Tibial nerve (tissue), 4 donors: Measurements from ENCODE around the gene TAGLN3. TPM values are rescaled to one million over a fixed set of nuclear protein-coding genes. Genes with fewer than 3 reads are reported as not detected.

Experiments used
- DNase-seq, 2 donors: peaks; one replicate each; pipeline ENCODE4 v3.0.0-alpha.2; 2019; ENCODE audit warnings: low spot score in 2 of 2
- H3K27ac ChIP-seq, 4 donors: fragments of 200-600 bp; sonication (generic) in 3 of 4; one replicate each; pipeline ENCODE4 v1.5.1; 2017 to 2019; ENCODE audit warnings: mild to moderate bottlenecking in 1 of 4
- H3K27me3 ChIP-seq, 2 donors: fragments of 200-600 bp; sonication (generic) in 1 of 2; one replicate each; pipeline versions ENCODE4 v1.5.1 to v1.6.0; 2017 to 2019
- H3K36me3 ChIP-seq, 3 donors: fragments of 200-600 bp; sonication (generic); one replicate each; pipeline ENCODE4 v1.5.1; 2018 to 2019
- H3K4me1 ChIP-seq, 4 donors: fragments of 200-600 bp; sonication (generic) in 3 of 4; one replicate each; pipeline ENCODE4 v1.5.1; 2017 to 2019
- H3K4me3 ChIP-seq, 4 donors: fragments of 200-600 bp; sonication (generic) in 3 of 4; one replicate each; pipeline ENCODE4 v1.5.1; 2017 to 2019; ENCODE audit warnings: mild to moderate bottlenecking in 1 of 4, moderate library complexity in 1 of 4
- H3K9me3 ChIP-seq, 4 donors: fragments of 200-600 bp; sonication (generic) in 3 of 4; one replicate each; pipeline ENCODE4 v1.5.1; 2017 to 2019
- EP300 ChIP-seq, 2 donors: sonication (generic); formaldehyde crosslinking; IDR thresholded peaks; one replicate each; pipeline ENCODE4 v1.6.1; 2017; ENCODE audit warnings: antibody characterized with exemption in 2 of 2, mild to moderate bottlenecking in 1 of 2
- POLR2A ChIP-seq, 2 donors: fragments of 450-650 bp; IDR thresholded peaks; one replicate each; pipeline ENCODE4 v1.6.1; 2017; ENCODE audit warnings: antibody characterized with exemption in 2 of 2, mild to moderate bottlenecking in 2 of 2, moderate library complexity in 2 of 2
- WGBS, 2 donors: methylation state at CpG; one replicate each; pipeline ENCODE4 v1.1.5; 2018; 5-methylcytosine and 5-hydroxymethylcytosine counted together
- total RNA-seq, 4 donors: library from RNA; depleted of rRNA; stranded (reverse); fragments of >200 nt; gene quantifications; one replicate each; pipeline ENCODE4 v1.1.0, GENCODE V29; 2016
- TF ChIP-seq, protein P1 (sequence below), 5 experiments: fragments of 200-600 bp in 3 of 5; fragments of 450-650 bp in 2 of 5; sonication (generic) in 3 of 5; IDR thresholded peaks; one replicate each; pipeline ENCODE4 v1.5.1; 2016 to 2019; ENCODE audit warnings: antibody characterized with exemption in 5 of 5, mild to moderate bottlenecking in 3 of 5, moderate library complexity in 2 of 5

TAGLN3 gene
- total RNA-seq, 4 donors from 2014 or later: 3.1 TPM; not detected in 3

GRCh38 chr3:112038863-112039262 is 40.1 kb downstream of the TAGLN3 start:
- H3K4me3 ChIP-seq: no peak overlapping the region
- H3K27ac ChIP-seq: no peak overlapping the region
- TF ChIP-seq EP300 (IDR thresholded peaks at IDR 0.05) (no peak), POLR2A (IDR thresholded peaks at IDR 0.05) (no peak)
- TF ChIP-seq, protein P1, sequence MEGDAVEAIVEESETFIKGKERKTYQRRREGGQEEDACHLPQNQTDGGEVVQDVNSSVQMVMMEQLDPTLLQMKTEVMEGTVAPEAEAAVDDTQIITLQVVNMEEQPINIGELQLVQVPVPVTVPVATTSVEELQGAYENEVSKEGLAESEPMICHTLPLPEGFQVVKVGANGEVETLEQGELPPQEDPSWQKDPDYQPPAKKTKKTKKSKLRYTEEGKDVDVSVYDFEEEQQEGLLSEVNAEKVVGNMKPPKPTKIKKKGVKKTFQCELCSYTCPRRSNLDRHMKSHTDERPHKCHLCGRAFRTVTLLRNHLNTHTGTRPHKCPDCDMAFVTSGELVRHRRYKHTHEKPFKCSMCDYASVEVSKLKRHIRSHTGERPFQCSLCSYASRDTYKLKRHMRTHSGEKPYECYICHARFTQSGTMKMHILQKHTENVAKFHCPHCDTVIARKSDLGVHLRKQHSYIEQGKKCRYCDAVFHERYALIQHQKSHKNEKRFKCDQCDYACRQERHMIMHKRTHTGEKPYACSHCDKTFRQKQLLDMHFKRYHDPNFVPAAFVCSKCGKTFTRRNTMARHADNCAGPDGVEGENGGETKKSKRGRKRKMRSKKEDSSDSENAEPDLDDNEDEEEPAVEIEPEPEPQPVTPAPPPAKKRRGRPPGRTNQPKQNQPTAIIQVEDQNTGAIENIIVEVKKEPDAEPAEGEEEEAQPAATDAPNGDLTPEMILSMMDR (IDR thresholded peaks at IDR 0.05): no peak
- no peak for DNase-seq
- no peaks in the 10 kb centered on the region for H3K9me3 ChIP-seq
- peaks cover 0 to 6% (median 0%) of the 10 kb centered on the region in 4 donors for H3K4me1 ChIP-seq
- 63 to 73% methylated on average over 3 of the region's 3 CpGs for WGBS, 2 donors
- no peaks in the 10 kb centered on the region for H3K27me3 ChIP-seq
- no peaks in the 10 kb centered on the region for H3K36me3 ChIP-seq

DNA sequence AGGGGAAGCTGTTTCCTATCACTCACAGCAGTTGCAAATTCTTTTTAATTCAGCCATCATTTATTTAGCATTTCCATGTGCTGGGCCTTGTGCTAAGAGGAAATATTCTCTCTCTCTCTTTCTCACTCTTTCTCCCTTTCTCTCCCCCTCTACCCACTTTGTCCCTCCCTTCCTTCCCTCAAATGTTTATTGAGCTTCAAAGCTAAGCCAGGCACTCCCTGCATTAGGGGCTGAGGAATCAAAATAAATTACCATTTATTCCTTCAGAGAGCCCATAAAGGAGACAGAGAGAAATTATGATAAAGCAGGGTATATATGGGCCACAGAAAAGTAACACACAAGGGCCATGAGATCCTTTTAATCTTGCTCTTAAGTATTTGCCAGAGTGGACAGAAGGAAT is 42.6 kb downstream of the TAGLN3 start:
- H3K27me3 ChIP-seq: no peaks in the 10 kb centered on the region
- H3K4me3 ChIP-seq: no peak overlapping the region
- no peaks in the 10 kb centered on the region for H3K9me3 ChIP-seq
- TF ChIP-seq EP300 (IDR thresholded peaks at IDR 0.05): no peak
- TF ChIP-seq POLR2A (IDR thresholded peaks at IDR 0.05): no peak
- TF ChIP-seq, protein P1 (IDR thresholded peaks at IDR 0.05): no peak
- no peak overlapping the region for H3K27ac ChIP-seq
- H3K36me3 ChIP-seq: no peaks in the 10 kb centered on the region
- peaks cover 0 to 7% (median 0%) of the 10 kb centered on the region in 4 donors for H3K4me1 ChIP-seq
- DNase-seq: no peak

- no peak overlapping the region for H3K27ac ChIP-seq
- H3K4me1 ChIP-seq: peaks cover 0 to 7% (median 0%) of the 10 kb centered on the region in 4 donors
- no peak for DNase-seq
- H3K4me3 ChIP-seq: no peak overlapping the region
- H3K36me3 ChIP-seq: no peaks in the 10 kb centered on the region
- TF ChIP-seq EP300 (IDR thresholded peaks at IDR 0.05): no peak
- TF ChIP-seq, protein P1 (IDR thresholded peaks at IDR 0.05): no peak
- TF ChIP-seq POLR2A (IDR thresholded peaks at IDR 0.05): no peak
- H3K27me3 ChIP-seq: no peaks in the 10 kb centered on the region
- WGBS, 2 donors: 44 to 48% methylated on average over 6 of the region's 6 CpGs
- H3K9me3 ChIP-seq: no peaks in the 10 kb centered on the region
Measured at GRCh38 chr3:112042842-112043280, 44.1 kb downstream of the TAGLN3 start.

GRCh38 chr3:112043621-112044201 is 45.0 kb downstream of the TAGLN3 start:
- WGBS, 2 donors: 8 to 10% methylated on average over 7 of the region's 7 CpGs

DNA sequence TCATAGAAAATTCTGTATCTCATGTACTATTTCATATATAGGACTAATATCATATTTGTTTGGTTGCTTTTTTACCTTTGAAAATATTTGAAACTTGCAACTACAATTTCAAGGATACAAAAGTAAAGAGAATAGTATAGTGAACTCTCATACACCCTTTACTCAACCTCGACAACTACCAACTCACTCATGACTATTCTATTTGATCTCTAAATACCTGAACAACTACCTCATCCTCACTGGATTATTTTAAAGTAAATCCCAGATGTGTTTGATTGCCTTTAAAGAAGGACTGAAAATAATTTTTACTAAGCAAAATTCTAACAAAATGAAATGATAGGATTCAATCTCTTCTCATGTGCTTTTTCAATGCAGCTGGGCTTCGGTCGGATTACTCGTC is 47.9 kb downstream of the TAGLN3 start:
- Histone ChIP-seq H3K4me3 (no peak overlapping the region), H3K27me3 (no peaks in the 10 kb centered on the region), H3K4me1 (peaks cover 0 to 7% (median 0%) of the 10 kb centered on the region in 4 donors), H3K36me3 (no peaks in the 10 kb centered on the region), H3K9me3 (no peaks in the 10 kb centered on the region), H3K27ac (no peak overlapping the region)
- 70 to 71% methylated on average over 4 of the region's 4 CpGs for WGBS, 2 donors
- TF ChIP-seq, protein P1 (IDR thresholded peaks at IDR 0.05): no peak
- TF ChIP-seq POLR2A (IDR thresholded peaks at IDR 0.05) (no peak), EP300 (IDR thresholded peaks at IDR 0.05) (no peak)
- DNase-seq: no peak

More at GRCh38 chr3:112043621-112044201, 45.0 kb downstream of the TAGLN3 start:
- Histone ChIP-seq H3K4me3 (no peak overlapping the region), H3K27ac (no peak overlapping the region), H3K36me3 (no peaks in the 10 kb centered on the region), H3K9me3 (no peaks in the 10 kb centered on the region), H3K4me1 (peaks cover 0 to 7% (median 0%) of the 10 kb centered on the region in 4 donors), H3K27me3 (no peaks in the 10 kb centered on the region)
- peak in 1 of 2 donors; percentile 28 for DNase-seq
- TF ChIP-seq, protein P1 (IDR thresholded peaks at IDR 0.05): peak; percentile 72 to 91 (median 84)
- no peak for TF ChIP-seq EP300 (IDR thresholded peaks at IDR 0.05)
